HG03521 (cell line): ENCODE results near the gene RAET1G.
"Not testable (repeated sequence)": the region's sequence is repeated elsewhere in the genome, so short reads cannot be mapped to it uniquely, and the experiment has no call there.

Source experiments
- ATAC-seq: cut with Tn5 transposase; IDR thresholded peaks from one replicate; pipeline ENCODE4 v1.9.1; 2021; ENCODE audit warnings: mild to moderate bottlenecking, moderate library complexity; ENCODE audit not compliant: unreplicated experiment

RAET1G gene

GRCh38 chr6:149922642-149923326 is at the start of gene RAET1G:
TSS of gene RAET1G (minus strand) at chr6:149923121. CDS start at chr6:149923010, 111 bp downstream.
- peak; percentile 46 for ATAC-seq

- ATAC-seq, result no peak
Observed at GRCh38 chr6:149969635-149970034, 46.7 kb upstream of the RAET1G start.

- not testable (repeated sequence) for ATAC-seq
Observed at GRCh38 chr6:149968909-149969308, 46.0 kb upstream of the RAET1G start.

- ATAC-seq, result not testable (repeated sequence)
Observed at GRCh38 chr6:149967999-149968398, 45.1 kb upstream of the RAET1G start.

- no peak for ATAC-seq
Observed at GRCh38 chr6:149967591-149967990, 44.7 kb upstream of the RAET1G start.

GRCh38 chr6:149966319-149966718 is 43.4 kb upstream of the RAET1G start:
- not testable (repeated sequence) for ATAC-seq

GRCh38 chr6:149965194-149966020 is 42.5 kb upstream of the RAET1G start:
- no peak for ATAC-seq

GRCh38 chr6:149964308-149965193 is 41.6 kb upstream of the RAET1G start:
- no peak for ATAC-seq

- ATAC-seq, result peak; percentile 50
Observed at GRCh38 chr6:149963462-149964307, 40.8 kb upstream of the RAET1G start, which contains the start of gene ULBP1. TSS of gene ULBP1 (plus strand) at chr6:149963943. CDS start at chr6:149964050, 107 bp downstream.

GRCh38 chr6:149963212-149963461 is 40.2 kb upstream of the RAET1G start:
- ATAC-seq, result peak; percentile 25

- no peak for ATAC-seq
Observed at GRCh38 chr6:149962461-149963211, 39.7 kb upstream of the RAET1G start.

GRCh38 chr6:149961728-149962425 is 39.0 kb upstream of the RAET1G start:
- no peak for ATAC-seq

GRCh38 chr6:149960488-149960887 is 37.6 kb upstream of the RAET1G start:
- ATAC-seq, result no peak

- ATAC-seq, result not testable (repeated sequence)
Observed at GRCh38 chr6:149959806-149960205, 36.9 kb upstream of the RAET1G start.

- ATAC-seq, result not testable (repeated sequence)
Observed at GRCh38 chr6:149958124-149958523, 35.2 kb upstream of the RAET1G start.

- ATAC-seq, result not testable (repeated sequence)
Observed at GRCh38 chr6:149955654-149956317, 32.9 kb upstream of the RAET1G start.

- not testable (repeated sequence) for ATAC-seq
Observed at GRCh38 chr6:149954984-149955653, 32.2 kb upstream of the RAET1G start.
